Neural cell (in vitro differentiated cells): Measurements from ENCODE around the gene ALDH5A1.

ENCODE experiments used
- EP300 ChIP-seq: fragments of 450-650 bp; conservative IDR thresholded peaks from 2 replicates; pipeline ENCODE4 v1.6.1; 2014; ENCODE audit warnings: antibody characterized with exemption, mild to moderate bottlenecking, moderate library complexity; ENCODE audit not compliant: poor library complexity, severe bottlenecking
- EZH2 ChIP-seq: fragments of 200-600, 300-800 bp; shearing (Covaris generic), sonication (generic); IDR thresholded peaks from 2 replicates; pipeline ENCODE4 v1.6.1; 2014; ENCODE audit warnings: antibody characterized with exemption, low read length, borderline replicate concordance, mild to moderate bottlenecking; ENCODE audit not compliant: insufficient read depth, poor library complexity, severe bottlenecking
- MXI1 ChIP-seq: fragments of 450-650 bp; conservative IDR thresholded peaks from 2 replicates; pipeline ENCODE4 v1.6.1; 2014; ENCODE audit warnings: antibody characterized with exemption, mild to moderate bottlenecking; ENCODE audit not compliant: poor library complexity, severe bottlenecking
- POLR2AphosphoS5 ChIP-seq: IDR thresholded peaks from 2 replicates; pipeline ENCODE4 v1.6.1; 2012
- REST ChIP-seq: IDR thresholded peaks from 2 replicates; pipeline ENCODE4 v1.6.1; 2012; ENCODE audit warnings: borderline replicate concordance
- SMC3 ChIP-seq: fragments of 450-650 bp; conservative IDR thresholded peaks from 2 replicates; pipeline ENCODE4 v1.6.1; 2014; ENCODE audit warnings: antibody characterized with exemption, mild to moderate bottlenecking, moderate library complexity; ENCODE audit not compliant: poor library complexity
- TAF1 ChIP-seq: IDR thresholded peaks from 2 replicates; pipeline ENCODE4 v1.6.1; 2012; ENCODE audit warnings: low read depth
- TF ChIP-seq, protein P1 (sequence below): fragments of 450-650 bp; IDR thresholded peaks from 2 replicates; pipeline ENCODE4 v1.5.1; 2014; ENCODE audit warnings: antibody characterized with exemption, mild to moderate bottlenecking, moderate library complexity; ENCODE audit not compliant: poor library complexity, severe bottlenecking

- TF ChIP-seq, protein P1, sequence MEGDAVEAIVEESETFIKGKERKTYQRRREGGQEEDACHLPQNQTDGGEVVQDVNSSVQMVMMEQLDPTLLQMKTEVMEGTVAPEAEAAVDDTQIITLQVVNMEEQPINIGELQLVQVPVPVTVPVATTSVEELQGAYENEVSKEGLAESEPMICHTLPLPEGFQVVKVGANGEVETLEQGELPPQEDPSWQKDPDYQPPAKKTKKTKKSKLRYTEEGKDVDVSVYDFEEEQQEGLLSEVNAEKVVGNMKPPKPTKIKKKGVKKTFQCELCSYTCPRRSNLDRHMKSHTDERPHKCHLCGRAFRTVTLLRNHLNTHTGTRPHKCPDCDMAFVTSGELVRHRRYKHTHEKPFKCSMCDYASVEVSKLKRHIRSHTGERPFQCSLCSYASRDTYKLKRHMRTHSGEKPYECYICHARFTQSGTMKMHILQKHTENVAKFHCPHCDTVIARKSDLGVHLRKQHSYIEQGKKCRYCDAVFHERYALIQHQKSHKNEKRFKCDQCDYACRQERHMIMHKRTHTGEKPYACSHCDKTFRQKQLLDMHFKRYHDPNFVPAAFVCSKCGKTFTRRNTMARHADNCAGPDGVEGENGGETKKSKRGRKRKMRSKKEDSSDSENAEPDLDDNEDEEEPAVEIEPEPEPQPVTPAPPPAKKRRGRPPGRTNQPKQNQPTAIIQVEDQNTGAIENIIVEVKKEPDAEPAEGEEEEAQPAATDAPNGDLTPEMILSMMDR, result no peak
- TF ChIP-seq EZH2 (no peak), REST (no peak), EP300 (no peak), POLR2AphosphoS5 (no peak), SMC3 (no peak), MXI1 (no peak), TAF1 (no peak)
Measured at GRCh38 chr6:24537771-24538385, 43.1 kb downstream of the ALDH5A1 start.
